Epithelial cell of prostate (primary cell): ENCODE results near the gene UPK1B.
"Not testable (repeated sequence)": the region's sequence is repeated elsewhere in the genome, so short reads cannot be mapped to it uniquely, and the experiment has no call there.

Source experiments
- DNase-seq: peaks from one replicate; pipeline ENCODE4 v3.0.0-alpha.2; 2011; ENCODE audit warnings: low read depth, low spot score
- H3K27ac ChIP-seq: fragments of 450-650 bp; 2 replicates; pipeline ENCODE4 v1.5.1; 2017; ENCODE audit warnings: mild to moderate bottlenecking

UPK1B gene

GRCh38 chr3:119242387-119243057 lies 69.1 kb downstream of the UPK1B start:
- DNase-seq, H3K27ac ChIP-seq: not testable (repeated sequence)

DNA sequence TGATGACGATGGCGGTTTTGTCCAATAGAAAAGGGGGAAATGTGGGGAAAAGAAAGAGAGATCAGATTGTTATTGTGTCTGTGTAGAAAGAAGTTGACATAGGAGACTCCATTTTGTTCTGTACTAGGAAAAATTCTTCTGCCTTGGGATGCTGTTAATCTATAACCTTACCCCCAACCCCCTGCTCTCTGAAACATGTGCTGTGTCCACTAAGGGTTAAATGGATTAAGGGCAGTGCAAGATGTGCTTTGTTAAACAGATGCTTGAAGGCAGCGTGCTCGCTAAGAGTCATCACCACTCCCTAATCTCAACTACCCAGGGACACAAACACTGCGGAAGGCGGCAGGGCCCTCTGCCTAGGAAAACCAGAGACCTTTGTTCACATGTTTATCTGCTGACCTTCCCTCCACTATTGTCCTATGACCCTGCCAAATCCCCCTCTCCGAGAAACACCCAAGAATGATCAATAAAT lies 69.7 kb downstream of the UPK1B start:
- H3K27ac ChIP-seq: not testable (repeated sequence)

GRCh38 chr3:119243712-119244111 lies 70.3 kb downstream of the UPK1B start:
- DNase-seq: no peak
- no peak overlapping the region for H3K27ac ChIP-seq

More for the DNA sequence above, 69.7 kb downstream of the UPK1B start:
- DNase-seq: not testable (repeated sequence)

- DNase-seq: no peak
- H3K27ac ChIP-seq: no peak overlapping the region
Measured at GRCh38 chr3:119245778-119246177, 72.4 kb downstream of the UPK1B start.
